Heart left ventricle (tissue), 13 donors: ENCODE data around the gene SPAM1.

Source experiments
- CTCF ChIP-seq, 12 donors: fragments of 200-600 bp; sonication (generic) in 4 of 12; IDR thresholded peaks; one replicate each; pipeline versions ENCODE4 v1.5.0 to v1.8.0; 2018 to 2022; ENCODE audit warnings: antibody characterized with exemption in 12 of 12, mild to moderate bottlenecking in 5 of 12
- POLR2A ChIP-seq, 2 donors: fragments of 450-650 bp; IDR thresholded peaks; one replicate each; pipeline ENCODE4 v1.6.1; 2017; ENCODE audit warnings: antibody characterized with exemption in 2 of 2, mild to moderate bottlenecking in 2 of 2, moderate library complexity in 2 of 2
- donor health status: ischemic (EF 13 %, LVEDD 7.1; RV severe dilation, severe dysfunction).
- donor health status: DM: no; HTN: yes; CAD: no.
- donor health status: DM: no; HTN: no; CAD: no.
- donor health status: ischemic (EF 25% LVEDD 6.9; RV normal size, moderate dysfunction).
- donor health status: ischemic (EF 25% LVEDD 5.7; RV mildly dilated, moderate dysfunction).
- donor health status: ischemic (EF 35%, LVEDD 5.7; RV mildly dilated, moderate dysfunction).
- donor health status: nonischemic (EF 11% LVEDD 7.7; RV severe dilation, severe dysfunction).
- donor health status: DM: yes; HTN: yes; CAD: no.
- donor health status: PGD.
- donor health status: ischemic (EF 29% LVEDD 5.4; RV normal size, mild dysfunction).
- donor health status: nonischemic (EF 23%, LVEDD 6.1; RV moderate dilation, normal function).

GRCh38 chr7:123923599-123923998, 1.4 kb upstream of the SPAM1 start:
- TF ChIP-seq POLR2A (IDR thresholded peaks at IDR 0.05) = no peak
- TF ChIP-seq CTCF (IDR thresholded peaks at IDR 0.05) = no peak
